A673 (cell line): Measurements from ENCODE around the gene NDUFB6.
"Not testable (repeated sequence)": the region's sequence is repeated elsewhere in the genome, so short reads cannot be mapped to it uniquely, and the experiment has no call there.

Experiments
- EZH2 ChIP-seq: fragments of 200-600 bp; sonication (generic); IDR thresholded peaks from 2 replicates; pipeline ENCODE4 v1.6.1; 2017; ENCODE audit warnings: borderline replicate concordance, low read depth, mild to moderate bottlenecking, mixed read lengths, antibody characterized with exemption, low read length; ENCODE audit not compliant: poor library complexity, severe bottlenecking
- TF ChIP-seq, protein P1 (sequence below): fragments of 300-800, 200-600 bp; sonication (generic); conservative IDR thresholded peaks from 2 replicates; pipeline ENCODE4 v1.5.1; 2017; ENCODE audit warnings: low read depth, mild to moderate bottlenecking, antibody characterized with exemption, low read length, moderate library complexity, mixed read lengths

DNA sequence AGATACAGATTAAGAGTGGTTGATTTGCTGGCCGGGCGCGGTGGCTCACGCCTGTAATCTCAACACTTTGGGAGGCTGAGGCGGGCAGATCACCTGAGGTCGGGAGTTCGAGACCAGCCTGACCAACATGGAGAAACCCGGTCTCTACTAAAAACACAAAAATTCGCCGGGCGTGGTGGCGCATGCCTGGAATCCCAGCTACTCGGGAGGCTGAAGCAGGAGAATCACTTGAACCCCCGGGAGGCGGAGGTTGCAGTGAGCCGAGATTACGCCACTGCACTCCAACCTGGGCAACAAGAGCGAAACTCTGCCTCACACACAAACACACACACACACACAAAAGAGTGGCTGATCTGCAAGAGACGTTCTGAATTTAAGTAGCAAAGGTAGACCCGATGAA is 24.7 kb downstream of the NDUFB6 start:
- not testable (repeated sequence) for TF ChIP-seq EZH2
- TF ChIP-seq, protein P1, sequence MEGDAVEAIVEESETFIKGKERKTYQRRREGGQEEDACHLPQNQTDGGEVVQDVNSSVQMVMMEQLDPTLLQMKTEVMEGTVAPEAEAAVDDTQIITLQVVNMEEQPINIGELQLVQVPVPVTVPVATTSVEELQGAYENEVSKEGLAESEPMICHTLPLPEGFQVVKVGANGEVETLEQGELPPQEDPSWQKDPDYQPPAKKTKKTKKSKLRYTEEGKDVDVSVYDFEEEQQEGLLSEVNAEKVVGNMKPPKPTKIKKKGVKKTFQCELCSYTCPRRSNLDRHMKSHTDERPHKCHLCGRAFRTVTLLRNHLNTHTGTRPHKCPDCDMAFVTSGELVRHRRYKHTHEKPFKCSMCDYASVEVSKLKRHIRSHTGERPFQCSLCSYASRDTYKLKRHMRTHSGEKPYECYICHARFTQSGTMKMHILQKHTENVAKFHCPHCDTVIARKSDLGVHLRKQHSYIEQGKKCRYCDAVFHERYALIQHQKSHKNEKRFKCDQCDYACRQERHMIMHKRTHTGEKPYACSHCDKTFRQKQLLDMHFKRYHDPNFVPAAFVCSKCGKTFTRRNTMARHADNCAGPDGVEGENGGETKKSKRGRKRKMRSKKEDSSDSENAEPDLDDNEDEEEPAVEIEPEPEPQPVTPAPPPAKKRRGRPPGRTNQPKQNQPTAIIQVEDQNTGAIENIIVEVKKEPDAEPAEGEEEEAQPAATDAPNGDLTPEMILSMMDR = not testable (repeated sequence)
